RWPE1 (cell line): ENCODE measurements around the gene LMTK2.
A peak's percentile ranks its signal among the peaks of the same experiment; 100 is the strongest.

Experiments
- CTCF ChIA-PET: fragments of 350-600 bp; sonication (Branson Sonifier 250); formaldehyde crosslinking; extraction: SDS; loops from one replicate; lab custom pipeline; 2021; lab: Yijun Ruan, JAX
- POLR2A ChIA-PET: fragments of 400-600 bp; formaldehyde crosslinking; extraction: SDS; loops from one replicate; lab custom pipeline; 2020; ENCODE audit warnings: antibody characterized with exemption; ENCODE audit not compliant: low non-redundant PET; lab: Yijun Ruan, JAX
- DNase-seq: peaks from one replicate; pipeline ENCODE4 v3.0.0; 2012; ENCODE audit warnings: low spot score
- H3K27ac ChIP-seq: fragments of 450-650 bp; 2 replicates; pipeline ENCODE4 v1.5.1; 2017
- CTCF ChIP-seq: fragments of 450-650 bp; conservative IDR thresholded peaks from 2 replicates; pipeline ENCODE4 v1.5.1; 2017; ENCODE audit warnings: low read depth, mild to moderate bottlenecking

Gene LMTK2

GRCh38 chr7:98167653-98168052, 61.0 kb downstream of the LMTK2 start:
- ChIA-PET POLR2A (no interaction called here), CTCF (interaction anchor here (1.0 to 12.0 kb wide), 5 partner anchors 26 to 154 kb away, joined by 3 to 202 read pairs (median 9); no protein-coding TSS in a partner anchor)
- H3K27ac ChIP-seq = no peak overlapping the region
- TF ChIP-seq CTCF = no peak
- DNase-seq = no peak

GRCh38 chr7:98168181-98168903, 61.7 kb downstream of the LMTK2 start:
- DNase-seq = peak; percentile 91

GRCh38 chr7:98168904-98169621, 62.4 kb downstream of the LMTK2 start:
- DNase-seq = no peak
- ChIA-PET POLR2A (interaction anchor here (0.8 kb wide), 1 partner anchor 147 kb away, joined by 3 read pairs; no protein-coding TSS in a partner anchor), CTCF (interaction anchor here (0.5 to 12.0 kb wide), 25 partner anchors 8 to 303 kb away, joined by 3 to 202 read pairs (median 4); no protein-coding TSS in a partner anchor)
- H3K27ac ChIP-seq = no peak overlapping the region
- TF ChIP-seq CTCF = peak; percentile 66

More at GRCh38 chr7:98168181-98168903, 61.7 kb downstream of the LMTK2 start:
- POLR2A ChIA-PET = interaction anchor here (0.8 kb wide), 1 partner anchor 146 kb away, joined by 3 read pairs; no protein-coding TSS in a partner anchor
- CTCF ChIA-PET = interaction anchor here (0.5 to 12.0 kb wide), 26 partner anchors 9 to 302 kb away, joined by 3 to 202 read pairs (median 4); no protein-coding TSS in a partner anchor
- peak; percentile 96 for TF ChIP-seq CTCF
- no peak overlapping the region for H3K27ac ChIP-seq

- ChIA-PET POLR2A (no interaction called here), CTCF (interaction anchor here (0.5 to 12.0 kb wide), 2 partner anchors 141 to 149 kb away, joined by 3 to 202 read pairs; no protein-coding TSS in a partner anchor)
- no peak overlapping the region for H3K27ac ChIP-seq
- no peak for TF ChIP-seq CTCF
- no peak for DNase-seq
Measured at GRCh38 chr7:98170966-98171365, 64.3 kb downstream of the LMTK2 start.

DNA sequence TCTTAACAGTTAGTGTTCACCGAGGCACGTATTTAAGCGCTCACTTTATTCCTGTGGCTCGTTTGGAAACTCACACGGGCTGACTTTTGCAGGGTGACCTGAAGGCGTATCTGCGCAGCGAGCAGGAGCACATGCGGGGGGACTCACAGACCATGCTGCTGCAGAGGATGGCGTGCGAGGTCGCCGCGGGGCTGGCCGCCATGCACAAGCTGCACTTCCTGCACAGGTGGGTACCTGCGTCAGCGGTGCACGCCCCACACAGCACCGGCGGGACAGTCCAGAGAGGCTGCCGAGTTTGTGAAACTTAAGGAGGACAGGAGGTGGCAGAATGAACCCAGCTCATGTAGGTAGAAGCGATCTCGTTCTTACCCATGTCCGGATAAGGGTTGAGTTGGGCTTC, 64.8 kb downstream of the LMTK2 start:
- POLR2A ChIA-PET = no interaction called here
- TF ChIP-seq CTCF = no peak
- CTCF ChIA-PET = interaction anchor here (0.5 to 12.0 kb wide), 2 partner anchors 141 to 149 kb away, joined by 3 to 202 read pairs; no protein-coding TSS in a partner anchor
- no peak overlapping the region for H3K27ac ChIP-seq
- DNase-seq = no peak
